Suprapubic skin (tissue), 4 donors: Measurements from ENCODE around the gene MXI1. TPM values are rescaled to one million over a fixed set of nuclear protein-coding genes. Genes with fewer than 3 reads are reported as not detected.

Source experiments
- DNase-seq, 2 donors: peaks; one replicate each; pipeline ENCODE4 v3.0.0-alpha.2; 2019; ENCODE audit warnings: low spot score in 2 of 2
- H3K27ac ChIP-seq: fragments of 200-600 bp; sonication (generic); one replicate; pipeline ENCODE4 v1.5.1; 2019
- H3K27me3 ChIP-seq: fragments of 200-600 bp; sonication (generic); one replicate; pipeline ENCODE4 v1.5.1; 2019
- H3K36me3 ChIP-seq: fragments of 200-600 bp; sonication (generic); one replicate; pipeline ENCODE4 v1.5.1; 2019
- H3K4me1 ChIP-seq: fragments of 200-600 bp; sonication (generic); one replicate; pipeline ENCODE4 v1.5.1; 2019
- H3K4me3 ChIP-seq: fragments of 200-600 bp; sonication (generic); one replicate; pipeline ENCODE4 v1.5.1; 2019; ENCODE audit warnings: mild to moderate bottlenecking
- H3K9me3 ChIP-seq: fragments of 200-600 bp; sonication (generic); one replicate; pipeline ENCODE4 v1.5.1; 2019
- CTCF ChIP-seq, 2 donors: fragments of 200-600 bp in 1 of 2; fragments of 450-650 bp in 1 of 2; sonication (generic) in 1 of 2; IDR thresholded peaks; one replicate each; pipeline ENCODE4 v1.5.1; 2016 to 2019; ENCODE audit warnings: antibody characterized with exemption in 2 of 2, mild to moderate bottlenecking in 1 of 2, moderate library complexity in 1 of 2
- EP300 ChIP-seq: sonication (generic); formaldehyde crosslinking; IDR thresholded peaks from one replicate; pipeline ENCODE4 v1.6.1; 2017; ENCODE audit warnings: antibody characterized with exemption
- POLR2A ChIP-seq, 2 donors: fragments of 450-650 bp; IDR thresholded peaks; one replicate each; pipeline ENCODE4 v1.6.1; 2017; ENCODE audit warnings: antibody characterized with exemption in 2 of 2, mild to moderate bottlenecking in 2 of 2, moderate library complexity in 2 of 2
- POLR2AphosphoS5 ChIP-seq, 3 donors: sonication (generic); formaldehyde crosslinking; IDR thresholded peaks; one replicate each; pipeline ENCODE4 v1.6.1; 2017; ENCODE audit warnings: antibody characterized with exemption in 3 of 3
- WGBS: methylation state at CpG from one replicate; pipeline ENCODE4 v1.1.5; 2018; 5-methylcytosine and 5-hydroxymethylcytosine counted together
- total RNA-seq, 4 donors: library from RNA; depleted of rRNA; stranded (reverse); fragments of >200 nt; gene quantifications; one replicate each; pipeline ENCODE4 v1.1.0, GENCODE V29; 2016

Gene MXI1
- total RNA-seq, 4 donors from 2014 or later = 64.3 to 77.9 (median 70.9) TPM

- peak overlapping the region; percentile 90 for H3K27ac ChIP-seq
- peaks cover 30% of the 10 kb centered on the region for H3K4me1 ChIP-seq
- DNase-seq = no peak
- no peaks in the 10 kb centered on the region for H3K36me3 ChIP-seq
- TF ChIP-seq POLR2A (IDR thresholded peaks at IDR 0.05) (peak in 1 of 2 donors; percentile 42), EP300 (no peak), POLR2AphosphoS5 (IDR thresholded peaks at IDR 0.05) (no peak), CTCF (IDR thresholded peaks at IDR 0.05) (no peak)
- no peaks in the 10 kb centered on the region for H3K9me3 ChIP-seq
- 50% methylated on average over 5 of the region's 5 CpGs for WGBS
- H3K27me3 ChIP-seq = no peaks in the 10 kb centered on the region
- H3K4me3 ChIP-seq = peak overlapping the region; percentile 67
Observed at GRCh38 chr10:110212119-110213006, 5.0 kb downstream of the MXI1 start.

GRCh38 chr10:110214371-110214826 is 7.0 kb downstream of the MXI1 start:
- Histone ChIP-seq H3K27me3 (no peaks in the 10 kb centered on the region), H3K9me3 (no peaks in the 10 kb centered on the region), H3K36me3 (no peaks in the 10 kb centered on the region), H3K4me1 (peaks cover 40% of the 10 kb centered on the region), H3K4me3 (no peak overlapping the region), H3K27ac (no peak overlapping the region)
- TF ChIP-seq EP300 = no peak
- no peak for TF ChIP-seq POLR2A (IDR thresholded peaks at IDR 0.05)
- no peak for TF ChIP-seq POLR2AphosphoS5 (IDR thresholded peaks at IDR 0.05)
- no peak for TF ChIP-seq CTCF (IDR thresholded peaks at IDR 0.05)
- 60% methylated on average over 3 of the region's 3 CpGs for WGBS
- no peak for DNase-seq

- WGBS = 83% methylated on average over 5 of the region's 5 CpGs
- H3K9me3 ChIP-seq = no peaks in the 10 kb centered on the region
- DNase-seq = no peak
- peaks cover 44% of the 10 kb centered on the region for H3K4me1 ChIP-seq
- H3K36me3 ChIP-seq = no peaks in the 10 kb centered on the region
- H3K4me3 ChIP-seq = no peak overlapping the region
- no peak overlapping the region for H3K27ac ChIP-seq
- TF ChIP-seq POLR2A (IDR thresholded peaks at IDR 0.05) = no peak
- TF ChIP-seq POLR2AphosphoS5 (IDR thresholded peaks at IDR 0.05) = no peak
- TF ChIP-seq CTCF (IDR thresholded peaks at IDR 0.05) = no peak
- no peak for TF ChIP-seq EP300
- no peaks in the 10 kb centered on the region for H3K27me3 ChIP-seq
Observed at GRCh38 chr10:110215286-110216170, 8.1 kb downstream of the MXI1 start.

GRCh38 chr10:110216240-110216639 is 8.8 kb downstream of the MXI1 start:
- TF ChIP-seq EP300 (no peak), POLR2A (IDR thresholded peaks at IDR 0.05) (no peak), CTCF (IDR thresholded peaks at IDR 0.05) (no peak), POLR2AphosphoS5 (IDR thresholded peaks at IDR 0.05) (no peak)
- Histone ChIP-seq H3K27me3 (no peaks in the 10 kb centered on the region), H3K27ac (no peak overlapping the region), H3K9me3 (no peaks in the 10 kb centered on the region), H3K4me1 (peaks cover 46% of the 10 kb centered on the region), H3K4me3 (no peak overlapping the region), H3K36me3 (no peaks in the 10 kb centered on the region)
- no peak for DNase-seq
